H1 (cell line): ENCODE data around the gene DYSF. TPM values are rescaled to one million over a fixed set of nuclear protein-coding genes. Genes with fewer than 3 reads are reported as not detected.

Experiments
- CTCF ChIA-PET: fragments of 300-600 bp; sonication (Branson Sonifier 250); formaldehyde crosslinking; loops from one replicate; lab custom pipeline; 2021; ENCODE audit not compliant: partially characterized antibody; lab: Charles Lee
- POLR2A ChIA-PET: fragments of 300-600 bp; sonication (Branson Sonifier 250); formaldehyde crosslinking; loops from one replicate; lab custom pipeline; 2021; ENCODE audit warnings: inconsistent platforms; ENCODE audit not compliant: partially characterized antibody; lab: Charles Lee
- DNase-seq, 2 experiments: peaks; one replicate each; pipeline versions ENCODE4 v3.0.0 to v3.0.0-alpha.2; 2010 to 2022; ENCODE audit warnings: low spot score in 2 of 2, low read depth in 1 of 2, mixed read lengths in 1 of 2
- FAIRE-seq: peaks from 2 replicates; lab custom pipeline; 2011; peaks lifted over from hg19 to GRCh38; lab: Jason Lieb, UNC
- H2AFZ ChIP-seq: 2 replicates; pipeline ENCODE4 v1.8.1; 2012; ENCODE audit warnings: low read length, inconsistent platforms
- H2AK5ac ChIP-seq: 2 replicates; pipeline ENCODE4 v1.6.1; 2013; ENCODE audit warnings: low read depth, low read length
- H2BK120ac ChIP-seq: replicated peaks from 2 replicates; pipeline ENCODE3; 2013; ENCODE audit warnings: low read depth, low read length, inconsistent platforms
- H2BK12ac ChIP-seq: 2 replicates; pipeline ENCODE4 v1.6.1; 2013; ENCODE audit warnings: low read depth, low read length
- H2BK15ac ChIP-seq: 2 replicates; pipeline ENCODE4 v1.6.1; 2013; ENCODE audit warnings: low read length
- H2BK20ac ChIP-seq: 2 replicates; pipeline ENCODE4 v1.6.1; 2013; ENCODE audit warnings: low read length
- H2BK5ac ChIP-seq: 2 replicates; pipeline ENCODE4 v1.6.1; 2013; ENCODE audit warnings: low read depth, low read length
- H3K14ac ChIP-seq: 2 replicates; pipeline ENCODE4 v1.6.1; 2013; ENCODE audit warnings: inconsistent platforms; ENCODE audit not compliant: insufficient read length
- H3K18ac ChIP-seq: 2 replicates; pipeline ENCODE4 v1.6.1; 2013; ENCODE audit warnings: low read length; ENCODE audit errors: extremely low read depth
- H3K23ac ChIP-seq: 2 replicates; pipeline ENCODE4 v1.6.1; 2013; ENCODE audit warnings: inconsistent platforms; ENCODE audit not compliant: insufficient read length
- H3K23me2 ChIP-seq: 2 replicates; pipeline ENCODE4 v1.6.1; 2013; ENCODE audit warnings: low read depth, low read length
- H3K27ac ChIP-seq: 2 replicates; pipeline ENCODE4 v1.6.1; 2011; ENCODE audit warnings: low read depth, low read length, inconsistent platforms
- H3K27me3 ChIP-seq, 4 experiments: replicated peaks in 1 of 4; 1 replicate in 1 of 4; 2 replicates in 3 of 4; pipeline versions ENCODE4 v1.6.1 to v1.8.1; 2011 to 2013; ENCODE audit warnings: low read length in 3 of 4, mild to moderate bottlenecking in 3 of 4, inconsistent platforms in 2 of 4, mixed read lengths in 2 of 4, moderate library complexity in 1 of 4; ENCODE audit not compliant: control insufficient read depth in 3 of 4, insufficient read depth in 3 of 4; ENCODE audit errors: extremely low read depth in 1 of 4
- H3K36me3 ChIP-seq, 4 experiments: 2 replicates each; pipeline versions ENCODE4 v1.6.1 to v1.8.1; 2011 to 2013; ENCODE audit warnings: mild to moderate bottlenecking in 4 of 4, low read length in 3 of 4, moderate library complexity in 2 of 4, control low read depth in 1 of 4, inconsistent platforms in 1 of 4; ENCODE audit not compliant: insufficient read depth in 4 of 4, control insufficient read depth in 2 of 4
- H3K4ac ChIP-seq: replicated peaks from 2 replicates; pipeline ENCODE3; 2013; ENCODE audit warnings: low read length, low read depth, mixed read lengths, inconsistent platforms; ENCODE audit not compliant: insufficient read length
- H3K4me1 ChIP-seq, 4 experiments: replicated peaks in 1 of 4; 1 replicate in 1 of 4; 2 replicates in 3 of 4; pipeline versions ENCODE4 v1.6.1 to v1.8.1; 2011 to 2013; ENCODE audit warnings: low read length in 3 of 4, inconsistent platforms in 2 of 4, mixed read lengths in 1 of 4; ENCODE audit not compliant: insufficient read depth in 4 of 4, control insufficient read depth in 3 of 4
- H3K4me2 ChIP-seq, 2 experiments: 2 replicates each; pipeline versions ENCODE4 v1.6.1 to v1.8.1; 2011 to 2013; ENCODE audit warnings: low read depth in 2 of 2, low read length in 2 of 2, control low read depth in 1 of 2, inconsistent platforms in 1 of 2, mild to moderate bottlenecking in 1 of 2; ENCODE audit not compliant: insufficient read depth in 1 of 2
- H3K4me3 ChIP-seq, 4 experiments: fragments of 200-600, 300-600 bp in 1 of 4; sonication (generic), shearing (Covaris generic), sonication (Bioruptor Twin) in 1 of 4; 2 replicates each; pipeline versions ENCODE4 v1.5.1 to v1.8.1; 2011 to 2016; ENCODE audit warnings: low read length in 4 of 4, low read depth in 3 of 4, control low read depth in 2 of 4, inconsistent platforms in 2 of 4, mild to moderate bottlenecking in 2 of 4, mixed read lengths in 1 of 4, moderate library complexity in 1 of 4; ENCODE audit not compliant: insufficient read depth in 2 of 4; ENCODE audit errors: extremely low read depth in 1 of 4
- H3K56ac ChIP-seq: replicated peaks from 2 replicates; pipeline ENCODE3; 2013; ENCODE audit warnings: low read depth, mild to moderate bottlenecking, mixed read lengths, low read length, inconsistent platforms; ENCODE audit not compliant: insufficient read length
- H3K79me1 ChIP-seq: 2 replicates; pipeline ENCODE4 v1.6.1; 2013; ENCODE audit warnings: low read depth, low read length, control low read depth
- H3K79me2 ChIP-seq, 2 experiments: 2 replicates each; pipeline versions ENCODE4 v1.6.1 to v1.8.1; 2012 to 2013; ENCODE audit warnings: low read length in 2 of 2, mild to moderate bottlenecking in 2 of 2, inconsistent platforms in 1 of 2; ENCODE audit not compliant: insufficient read depth in 2 of 2, control insufficient read depth in 1 of 2
- H3K9ac ChIP-seq, 4 experiments: replicated peaks in 1 of 4; 1 replicate in 1 of 4; 2 replicates in 3 of 4; pipeline versions ENCODE4 v1.6.1 to v1.8.1; 2011 to 2013; ENCODE audit warnings: low read depth in 3 of 4, low read length in 3 of 4, control low read depth in 2 of 4, mild to moderate bottlenecking in 2 of 4, moderate library complexity in 2 of 4, inconsistent platforms in 1 of 4; ENCODE audit errors: extremely low read depth in 1 of 4
- H3K9me3 ChIP-seq, 2 experiments: 2 replicates each; pipeline versions ENCODE4 v1.6.1 to v1.8.1; 2012 to 2013; ENCODE audit warnings: mild to moderate bottlenecking in 2 of 2, moderate library complexity in 2 of 2, control low read depth in 1 of 2, inconsistent platforms in 1 of 2, low read depth in 1 of 2, low read length in 1 of 2, mixed read lengths in 1 of 2; ENCODE audit not compliant: insufficient read depth in 2 of 2
- H4K20me1 ChIP-seq, 2 experiments: replicated peaks in 1 of 2; 2 replicates each; pipeline versions ENCODE3 to v1.8.1; 2011 to 2013; ENCODE audit warnings: inconsistent platforms in 2 of 2, low read length in 2 of 2, mild to moderate bottlenecking in 1 of 2; ENCODE audit not compliant: insufficient read depth in 2 of 2, control insufficient read depth in 1 of 2
- H4K5ac ChIP-seq: 2 replicates; pipeline ENCODE4 v1.6.1; 2013; ENCODE audit warnings: low read length, low read depth, mixed read lengths, inconsistent platforms; ENCODE audit not compliant: insufficient read length
- H4K8ac ChIP-seq: 2 replicates; pipeline ENCODE4 v1.8.0; 2013; ENCODE audit warnings: mild to moderate bottlenecking, moderate library complexity, low read length, inconsistent platforms; ENCODE audit not compliant: insufficient read depth; ENCODE audit errors: extremely low read depth
- H4K91ac ChIP-seq: replicated peaks from 2 replicates; pipeline ENCODE3; 2013; ENCODE audit warnings: low read length, mixed read lengths, inconsistent platforms; ENCODE audit not compliant: insufficient read length
- BRCA1 ChIP-seq: IDR thresholded peaks from 2 replicates; pipeline ENCODE4 v1.6.1; 2012; ENCODE audit warnings: low read depth, low read length, improper control_type of control experiment
- CTCF ChIP-seq, 3 experiments: IDR thresholded peaks; 1 replicate in 2 of 3; 2 replicates in 1 of 3; pipeline versions ENCODE4 v1.5.1 to v1.6.1; 2011; ENCODE audit warnings: low read length in 3 of 3, mild to moderate bottlenecking in 3 of 3, inconsistent platforms in 2 of 3, low read depth in 1 of 3, moderate library complexity in 1 of 3; ENCODE audit not compliant: insufficient read depth in 1 of 3; ENCODE audit errors: control extremely low read depth in 1 of 3
- EGR1 ChIP-seq: IDR thresholded peaks from 2 replicates; pipeline ENCODE4 v1.6.1; 2011; ENCODE audit warnings: low read depth, low read length, borderline replicate concordance
- EZH2 ChIP-seq: fragments of 200-600 bp; sonication (generic); IDR thresholded peaks from 2 replicates; pipeline ENCODE4 v1.7.1; 2012; ENCODE audit warnings: low read depth, mild to moderate bottlenecking, moderate library complexity, low read length, inconsistent platforms; ENCODE audit not compliant: severe bottlenecking
- GABPA ChIP-seq: IDR thresholded peaks from 2 replicates; pipeline ENCODE4 v1.6.1; 2011; ENCODE audit warnings: mild to moderate bottlenecking, low read length, moderate library complexity, borderline replicate concordance; ENCODE audit not compliant: insufficient read depth
- JUN ChIP-seq: IDR thresholded peaks from 2 replicates; pipeline ENCODE4 v1.6.1; 2011; ENCODE audit warnings: low read depth, mild to moderate bottlenecking, improper control_type of control experiment, low read length
- RBBP5 ChIP-seq: IDR thresholded peaks from 2 replicates; pipeline ENCODE4 v1.7.1; 2012; ENCODE audit warnings: low read depth, mild to moderate bottlenecking, inconsistent platforms, low read length, moderate library complexity, borderline replicate concordance
- SAP30 ChIP-seq: fragments of 300-600 bp; sonication (generic); IDR thresholded peaks from 2 replicates; pipeline ENCODE4 v1.7.1; 2012; ENCODE audit warnings: low read length, moderate library complexity, mild to moderate bottlenecking, inconsistent platforms; ENCODE audit not compliant: insufficient read depth, insufficient replicate concordance
- SUZ12 ChIP-seq: fragments of 200-600 bp; sonication (generic); IDR thresholded peaks from 2 replicates; pipeline ENCODE4 v1.6.1; 2012; ENCODE audit warnings: mild to moderate bottlenecking, inconsistent platforms, low read length, moderate library complexity, mixed read lengths
- WGBS, 2 experiments: shearing (Covaris generic) in 1 of 2; methylation state at CpG; one replicate each; pipeline versions ENCODE4 v1.1.6 to v1.1.7; 2013 to 2015; ENCODE audit warnings: low lambda C conversion rate in 2 of 2, mixed read lengths in 2 of 2, inconsistent platforms in 1 of 2, low coverage in 1 of 2, missing lambda C conversion rate in 1 of 2; ENCODE audit not compliant: insufficient replicate concordance in 2 of 2, insufficient coverage in 1 of 2, insufficient read length in 1 of 2; ENCODE audit errors: extremely low coverage in 1 of 2, missing lambda C conversion rate in 1 of 2; 5-methylcytosine and 5-hydroxymethylcytosine counted together
- polyA plus RNA-seq, 7 experiments: library from polyadenylated mRNA; depleted of rRNA in 3 of 7; stranded (reverse) in 5 of 7; unstranded in 2 of 7; fragments of >200 nt in 5 of 7; fragments of 200-250 nt in 2 of 7; gene quantifications; 1 replicate in 5 of 7; 2 replicates in 1 of 7; 4 replicates in 1 of 7; pipeline versions ENCODE4 v1.2.1 to v1.2.3, GENCODE V29; 2011 to 2013; ENCODE audit warnings: missing spikeins in 2 of 7, mixed read lengths in 2 of 7
- total RNA-seq: library from RNA; stranded (reverse); fragmentation: NEBNext Ultra II Directional; extraction: Animal tissue kit (Norgen Biotek cat#: 25700); gene quantifications from 2 replicates; pipeline ENCODE4 v1.2.1, GENCODE V29; 2021
- TF ChIP-seq, protein P1 (sequence below): IDR thresholded peaks from 2 replicates; pipeline ENCODE4 v1.6.1; 2012; ENCODE audit warnings: inconsistent platforms

Gene DYSF
- total and polyA plus RNA-seq, 2 of the 8 experiments (the other 6 are each of a cell fraction or from before 2014, with no cell fraction given): 5.8 to 7.1 TPM

DNA sequence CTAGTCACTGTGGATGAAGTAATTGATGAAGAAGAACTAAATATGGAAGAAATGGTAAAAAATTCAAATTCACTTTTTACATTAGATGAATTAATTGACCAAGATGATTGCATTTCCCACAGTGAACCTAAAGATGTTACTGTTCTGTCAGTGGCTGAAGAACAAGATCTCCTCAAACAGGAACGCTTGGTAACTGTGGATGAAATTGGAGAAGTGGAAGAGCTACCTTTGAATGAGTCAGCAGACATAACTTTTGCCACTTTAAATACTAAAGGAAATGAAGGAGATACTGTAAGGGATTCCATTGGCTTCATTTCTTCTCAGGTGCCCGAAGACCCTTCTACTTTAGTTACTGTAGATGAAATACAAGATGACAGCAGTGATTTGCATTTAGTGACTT is 26.6 kb upstream of the DYSF start:
- Histone ChIP-seq H2AFZ (no peak overlapping the region), H3K36me3 (peaks cover 12 to 87% (median 53%) of the 10 kb centered on the region in 4 experiments), H3K14ac (no peak overlapping the region), H3K9me3 (no peaks in the 10 kb centered on the region), H3K79me1 (no peaks in the 10 kb centered on the region), H4K20me1 (peaks cover 0 to 2% of the 10 kb centered on the region in 2 experiments), H2BK5ac (no peak overlapping the region), H2AK5ac (no peak overlapping the region), H2BK12ac (no peak overlapping the region), H3K9ac (no peak overlapping the region), H3K27ac (no peak overlapping the region), H3K4me3 (no peak overlapping the region), H3K18ac (no peak overlapping the region), H2BK20ac (no peak overlapping the region), H3K27me3 (no peaks in the 10 kb centered on the region), H3K56ac (no peak overlapping the region), H4K8ac (no peak overlapping the region), H3K23ac (no peak overlapping the region), H3K79me2 (no peaks in the 10 kb centered on the region), H2BK15ac (no peak overlapping the region), H2BK120ac (no peak overlapping the region), H3K23me2 (no peaks in the 10 kb centered on the region), H3K4me2 (no peak overlapping the region), H3K4ac (no peak overlapping the region), H4K5ac (no peak overlapping the region), H4K91ac (no peak overlapping the region), H3K4me1 (no peaks in the 10 kb centered on the region)
- 99% methylated on average over 2 of the region's 2 CpGs; no CpG with 5 or more reads in 1 of the 2 experiments for WGBS, 2 experiments
- CTCF ChIA-PET: interaction anchor here (1.2 to 1.5 kb wide), 2 partner anchors 27 to 35 kb away, joined by 4 to 5 read pairs; no protein-coding TSS in a partner anchor
- DNase-seq: no peak
- no peak for FAIRE-seq
- POLR2A ChIA-PET: no interaction called here
- TF ChIP-seq SUZ12 (no peak), EGR1 (no peak), JUN (no peak), BRCA1 (no peak), CTCF (IDR thresholded peaks at IDR 0.05; ENCODE audit: control extremely low read depth in 1 of 3, insufficient read depth in 1 of 3, low read depth in 1 of 3, low read length in 3 of 3) (no peak), EZH2 (no peak), GABPA (no peak), RBBP5 (no peak), SAP30 (no peak)
- TF ChIP-seq, protein P1, sequence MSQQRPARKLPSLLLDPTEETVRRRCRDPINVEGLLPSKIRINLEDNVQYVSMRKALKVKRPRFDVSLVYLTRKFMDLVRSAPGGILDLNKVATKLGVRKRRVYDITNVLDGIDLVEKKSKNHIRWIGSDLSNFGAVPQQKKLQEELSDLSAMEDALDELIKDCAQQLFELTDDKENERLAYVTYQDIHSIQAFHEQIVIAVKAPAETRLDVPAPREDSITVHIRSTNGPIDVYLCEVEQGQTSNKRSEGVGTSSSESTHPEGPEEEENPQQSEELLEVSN: no peak
